ENCODE data around the gene RCCD1.
"Not testable (repeated sequence)": the region's sequence is repeated elsewhere in the genome, so short reads cannot be mapped to it uniquely, and the experiment has no call there.

RCCD1 gene, protein sequence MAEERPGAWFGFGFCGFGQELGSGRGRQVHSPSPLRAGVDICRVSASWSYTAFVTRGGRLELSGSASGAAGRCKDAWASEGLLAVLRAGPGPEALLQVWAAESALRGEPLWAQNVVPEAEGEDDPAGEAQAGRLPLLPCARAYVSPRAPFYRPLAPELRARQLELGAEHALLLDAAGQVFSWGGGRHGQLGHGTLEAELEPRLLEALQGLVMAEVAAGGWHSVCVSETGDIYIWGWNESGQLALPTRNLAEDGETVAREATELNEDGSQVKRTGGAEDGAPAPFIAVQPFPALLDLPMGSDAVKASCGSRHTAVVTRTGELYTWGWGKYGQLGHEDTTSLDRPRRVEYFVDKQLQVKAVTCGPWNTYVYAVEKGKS

DNA sequence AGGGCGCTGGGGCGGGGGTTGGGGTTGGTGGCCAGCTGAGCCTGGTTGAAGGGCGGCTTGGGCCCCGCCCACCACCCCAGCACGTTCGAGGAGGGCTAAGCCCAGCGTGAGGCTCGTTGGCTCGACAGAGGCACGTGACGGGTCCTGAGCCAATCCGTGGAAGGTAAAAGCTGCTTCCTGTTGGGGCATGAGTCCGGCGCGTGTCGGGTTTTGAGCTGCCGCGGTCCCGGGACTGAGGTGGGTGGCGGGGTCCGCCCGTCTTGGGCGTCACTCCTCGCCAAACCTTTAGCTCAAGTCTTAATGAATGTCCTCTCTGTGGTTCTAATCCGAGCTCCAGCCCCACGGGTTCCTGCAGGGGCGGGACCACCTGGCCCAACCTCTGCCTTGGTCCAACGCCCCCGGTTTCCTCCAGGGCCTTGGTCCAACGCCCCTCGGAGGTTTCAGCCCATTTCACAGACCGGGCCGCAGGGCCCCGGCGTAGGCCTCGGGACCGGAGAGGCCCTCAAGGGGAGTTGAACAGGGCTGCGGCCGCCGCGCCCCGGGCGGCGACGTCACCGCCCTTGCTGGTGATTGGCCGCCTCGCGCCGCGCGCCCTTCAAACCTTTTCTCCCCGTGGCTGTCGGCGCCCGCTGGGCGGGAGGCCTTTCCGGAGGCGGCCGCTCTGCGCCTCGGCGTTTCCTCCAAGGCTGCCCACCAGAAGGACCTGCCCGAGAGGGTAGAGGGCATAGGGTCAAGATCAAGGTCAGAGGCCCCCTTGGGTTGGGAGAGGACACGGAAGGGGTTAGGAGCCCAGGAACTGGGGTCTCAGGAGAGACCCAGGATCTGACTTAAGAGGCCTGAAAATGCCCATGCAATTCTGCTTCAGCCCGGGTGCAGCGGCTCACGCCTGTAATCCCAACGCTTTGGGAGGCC is at the start of gene RCCD1:
TSS of gene RCCD1 (plus strand) at position 173 of the 912 bp plus-strand sequence. CDS start 1,851 bp downstream, outside the sequence.
- DNase-seq (ENCODE audit: low spot score) = peak; percentile 97

DNA sequence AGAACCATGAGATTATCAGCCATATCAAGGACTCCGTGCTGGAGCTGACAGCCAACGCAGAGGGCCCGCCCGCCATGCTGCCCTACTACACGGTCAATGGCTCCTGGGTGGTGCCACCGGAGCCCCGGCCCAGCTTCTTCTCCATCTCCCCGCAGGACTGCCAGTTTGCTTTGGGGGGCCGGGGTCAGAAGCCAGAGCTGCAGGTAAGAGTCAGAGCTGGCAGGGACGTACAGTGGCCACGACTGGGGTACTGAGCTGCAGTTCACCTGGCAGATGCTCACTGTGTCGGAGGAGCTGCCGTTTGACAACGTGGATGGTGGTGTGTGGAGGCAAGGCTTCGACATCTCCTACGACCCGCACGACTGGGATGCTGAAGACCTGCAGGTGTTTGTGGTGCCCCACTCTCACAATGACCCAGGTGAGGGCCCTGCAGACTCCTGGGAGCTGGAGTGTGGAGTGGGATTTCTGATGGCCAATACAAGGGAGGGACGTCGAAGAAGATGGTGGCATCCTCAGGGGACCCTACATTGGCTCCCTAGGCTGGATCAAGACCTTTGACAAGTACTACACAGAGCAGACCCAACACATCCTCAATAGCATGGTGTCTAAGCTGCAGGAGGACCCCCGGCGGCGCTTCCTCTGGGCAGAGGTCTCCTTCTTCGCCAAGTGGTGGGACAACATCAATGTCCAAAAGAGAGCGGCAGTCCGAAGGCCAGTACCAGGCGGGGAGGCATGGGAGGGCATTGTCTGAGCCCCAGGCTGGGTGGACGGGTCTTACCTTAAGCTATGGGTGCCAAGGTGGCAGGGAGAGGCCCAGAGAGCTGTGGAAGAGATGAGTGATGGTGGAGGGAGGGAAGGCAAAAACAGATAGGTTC is 49.1 kb upstream of the RCCD1 start:
- DNase-seq (ENCODE audit: low spot score) = no peak

DNA sequence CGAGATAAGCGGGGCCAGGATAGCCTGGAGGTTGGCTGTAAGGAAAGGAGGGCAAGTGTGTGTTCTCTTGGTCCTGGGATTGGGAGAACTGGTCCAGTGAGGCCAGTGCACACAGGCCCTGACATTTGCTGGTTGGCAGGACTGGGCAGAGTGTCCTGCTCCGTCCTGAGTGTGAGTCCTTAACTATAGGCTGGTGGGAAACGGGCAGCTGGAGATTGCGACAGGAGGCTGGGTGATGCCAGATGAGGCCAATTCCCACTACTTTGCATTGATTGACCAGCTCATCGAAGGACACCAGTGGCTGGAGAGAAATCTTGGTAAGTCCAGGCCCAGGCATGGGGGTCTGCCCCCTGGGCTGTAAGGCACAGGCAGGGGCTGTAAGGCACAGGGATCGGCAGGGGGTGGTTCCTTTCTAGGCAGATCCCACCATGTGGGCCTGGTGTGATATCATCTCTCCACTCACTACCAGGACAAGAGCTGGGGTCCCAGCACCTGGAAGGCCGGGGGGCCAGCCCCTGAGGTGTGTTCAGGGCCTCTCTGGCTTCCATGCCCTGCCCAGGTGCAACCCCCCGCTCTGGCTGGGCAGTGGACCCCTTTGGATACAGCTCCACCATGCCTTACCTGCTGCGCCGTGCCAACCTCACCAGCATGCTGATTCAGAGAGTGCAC is 48.4 kb upstream of the RCCD1 start:
- no peak for DNase-seq (ENCODE audit: low spot score)

DNA sequence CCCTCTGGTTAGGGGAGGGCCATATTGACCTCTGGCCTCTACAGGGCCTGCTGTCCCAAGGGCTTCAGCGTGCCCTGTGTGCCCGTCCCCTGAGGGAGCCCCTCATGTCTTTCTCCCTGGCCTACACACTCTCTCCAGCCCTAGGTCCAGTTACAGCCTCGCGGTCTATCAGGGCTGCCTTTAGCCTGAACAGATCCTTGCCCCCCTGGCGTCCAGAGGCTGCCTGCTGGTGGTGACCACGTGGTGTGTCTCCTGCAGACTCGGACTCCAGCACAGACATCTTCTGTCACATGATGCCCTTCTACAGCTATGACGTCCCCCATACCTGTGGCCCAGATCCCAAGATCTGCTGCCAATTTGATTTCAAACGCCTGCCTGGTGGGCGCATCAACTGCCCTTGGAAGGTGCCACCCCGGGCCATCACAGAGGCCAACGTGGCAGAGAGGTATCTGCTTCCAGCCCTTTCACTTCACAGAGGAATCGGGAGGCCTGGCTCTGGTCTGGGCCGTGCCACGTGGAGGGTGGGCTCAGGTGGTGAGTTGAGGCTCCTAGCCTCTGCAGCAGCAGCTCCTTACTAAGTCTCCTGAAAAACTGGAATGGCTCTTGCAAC is 47.5 kb upstream of the RCCD1 start:
- DNase-seq (ENCODE audit: low spot score) = no peak

DNA sequence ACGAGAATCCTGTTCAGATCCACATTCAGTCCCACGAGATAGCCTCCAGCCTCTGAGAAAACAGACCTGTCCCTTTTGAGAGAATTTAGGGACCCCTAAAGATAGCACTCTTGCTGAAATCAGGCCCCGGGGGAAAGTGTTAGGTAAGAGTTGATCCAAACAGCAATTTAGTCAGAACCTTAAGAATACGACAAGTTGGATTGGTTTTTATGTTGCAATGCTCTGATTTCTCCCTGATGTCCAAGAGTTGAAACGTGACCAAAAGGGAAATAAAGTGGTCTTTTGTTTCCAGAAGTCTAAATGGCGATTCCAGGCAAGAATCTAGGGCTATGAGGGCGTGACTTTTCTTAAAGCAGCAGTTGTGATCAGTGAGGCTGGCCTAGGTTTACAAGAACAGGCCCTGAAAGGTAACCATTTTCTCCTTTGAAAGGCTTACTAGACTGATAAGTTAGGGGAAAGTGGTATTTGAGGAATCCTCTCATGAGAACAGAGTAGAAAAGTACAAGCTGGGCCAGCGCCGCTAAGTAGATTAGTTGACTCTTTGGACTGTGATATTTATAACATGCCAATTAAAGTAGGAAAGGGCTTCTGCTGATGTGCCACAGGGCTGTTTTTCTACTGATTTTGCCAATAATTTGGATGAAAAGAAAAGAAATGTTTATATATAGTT is 46.7 kb upstream of the RCCD1 start:
- no peak for DNase-seq (ENCODE audit: low spot score)

DNA sequence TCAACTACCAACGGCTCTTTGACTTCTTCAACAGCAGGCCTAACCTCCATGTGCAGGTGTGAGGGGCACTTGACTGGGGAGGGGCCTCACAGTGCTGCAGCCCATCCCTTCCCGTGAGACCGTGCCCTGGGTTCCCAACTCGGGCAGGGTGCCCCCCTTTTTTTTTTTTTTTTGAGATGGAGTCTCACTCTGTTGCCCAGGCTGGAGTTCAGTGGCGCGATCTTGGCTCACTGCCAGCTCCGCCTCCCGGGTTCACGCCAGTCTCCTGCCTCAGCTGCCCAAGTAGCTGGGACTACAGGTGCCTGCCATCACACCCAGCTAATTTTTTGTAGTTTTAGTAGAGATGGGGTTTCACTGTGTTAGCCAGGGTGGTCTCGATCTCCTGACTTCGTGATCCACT is 45.2 kb upstream of the RCCD1 start:
- not testable (repeated sequence) for DNase-seq (ENCODE audit: low spot score)

DNA sequence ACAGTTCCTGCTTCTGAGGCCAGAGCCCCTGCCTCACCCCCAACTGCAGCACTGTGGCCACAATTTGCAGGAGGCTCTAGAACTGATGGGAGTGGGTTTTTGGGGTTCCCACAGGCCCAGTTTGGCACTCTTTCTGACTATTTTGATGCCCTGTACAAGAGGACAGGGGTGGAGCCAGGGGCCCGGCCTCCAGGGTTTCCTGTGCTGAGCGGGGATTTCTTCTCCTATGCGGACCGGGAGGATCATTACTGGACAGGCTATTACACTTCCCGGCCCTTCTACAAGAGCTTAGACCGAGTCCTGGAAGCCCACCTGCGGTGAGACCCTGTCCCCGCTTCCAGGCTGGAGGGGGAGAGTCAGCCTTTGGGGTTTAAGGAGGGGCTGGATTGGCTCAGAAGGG is 44.7 kb upstream of the RCCD1 start:
- DNase-seq (ENCODE audit: low spot score) = no peak

DNA sequence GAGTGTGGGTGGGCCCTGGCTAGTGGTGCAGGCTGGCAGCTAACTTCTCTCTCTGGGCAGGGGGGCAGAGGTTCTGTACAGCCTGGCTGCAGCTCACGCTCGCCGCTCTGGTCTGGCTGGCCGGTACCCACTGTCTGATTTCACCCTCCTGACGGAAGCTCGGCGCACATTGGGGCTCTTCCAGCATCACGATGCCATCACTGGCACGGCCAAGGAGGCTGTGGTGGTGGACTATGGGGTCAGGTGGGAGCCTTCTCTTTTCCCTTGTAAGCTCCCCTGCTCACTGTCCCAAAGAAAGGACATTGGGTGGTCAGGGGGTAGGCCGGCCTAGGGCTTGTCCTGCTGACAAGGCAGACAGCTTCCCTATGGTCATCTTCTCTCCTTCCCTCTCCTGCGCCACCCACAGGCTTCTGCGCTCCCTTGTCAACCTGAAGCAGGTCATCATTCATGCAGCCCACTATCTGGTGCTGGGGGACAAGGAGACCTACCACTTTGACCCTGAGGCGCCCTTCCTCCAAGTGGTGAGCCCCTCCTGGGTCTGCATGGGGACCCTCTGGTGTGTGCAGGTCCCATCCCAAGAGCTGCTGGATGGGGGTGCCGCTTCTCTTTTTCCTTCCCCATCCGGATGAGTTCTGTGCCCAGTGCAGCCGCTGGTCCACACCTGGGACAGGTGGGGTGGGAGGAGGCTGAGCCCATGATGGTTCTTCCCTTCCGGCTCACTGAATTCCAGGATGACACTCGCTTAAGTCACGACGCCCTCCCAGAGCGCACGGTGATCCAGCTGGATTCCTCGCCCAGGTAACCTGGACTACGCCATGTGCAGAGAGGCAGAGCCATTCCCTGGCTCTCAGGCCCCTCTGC is 44.0 kb upstream of the RCCD1 start:
- DNase-seq (ENCODE audit: low spot score) = no peak

DNA sequence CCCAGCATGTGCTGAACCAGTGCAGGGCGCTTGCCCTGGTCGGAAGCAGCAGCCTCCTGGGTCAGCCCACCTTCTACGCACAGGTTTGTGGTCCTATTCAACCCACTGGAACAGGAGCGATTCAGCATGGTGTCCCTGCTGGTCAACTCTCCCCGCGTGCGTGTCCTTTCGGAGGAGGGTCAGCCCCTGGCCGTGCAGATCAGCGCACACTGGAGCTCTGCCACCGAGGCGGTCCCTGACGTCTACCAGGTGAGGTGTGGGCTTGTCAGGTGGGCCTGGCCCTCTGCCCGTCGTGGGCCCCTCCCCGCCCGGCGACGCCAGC is 43.4 kb upstream of the RCCD1 start:
- no peak for DNase-seq (ENCODE audit: low spot score)

DNA sequence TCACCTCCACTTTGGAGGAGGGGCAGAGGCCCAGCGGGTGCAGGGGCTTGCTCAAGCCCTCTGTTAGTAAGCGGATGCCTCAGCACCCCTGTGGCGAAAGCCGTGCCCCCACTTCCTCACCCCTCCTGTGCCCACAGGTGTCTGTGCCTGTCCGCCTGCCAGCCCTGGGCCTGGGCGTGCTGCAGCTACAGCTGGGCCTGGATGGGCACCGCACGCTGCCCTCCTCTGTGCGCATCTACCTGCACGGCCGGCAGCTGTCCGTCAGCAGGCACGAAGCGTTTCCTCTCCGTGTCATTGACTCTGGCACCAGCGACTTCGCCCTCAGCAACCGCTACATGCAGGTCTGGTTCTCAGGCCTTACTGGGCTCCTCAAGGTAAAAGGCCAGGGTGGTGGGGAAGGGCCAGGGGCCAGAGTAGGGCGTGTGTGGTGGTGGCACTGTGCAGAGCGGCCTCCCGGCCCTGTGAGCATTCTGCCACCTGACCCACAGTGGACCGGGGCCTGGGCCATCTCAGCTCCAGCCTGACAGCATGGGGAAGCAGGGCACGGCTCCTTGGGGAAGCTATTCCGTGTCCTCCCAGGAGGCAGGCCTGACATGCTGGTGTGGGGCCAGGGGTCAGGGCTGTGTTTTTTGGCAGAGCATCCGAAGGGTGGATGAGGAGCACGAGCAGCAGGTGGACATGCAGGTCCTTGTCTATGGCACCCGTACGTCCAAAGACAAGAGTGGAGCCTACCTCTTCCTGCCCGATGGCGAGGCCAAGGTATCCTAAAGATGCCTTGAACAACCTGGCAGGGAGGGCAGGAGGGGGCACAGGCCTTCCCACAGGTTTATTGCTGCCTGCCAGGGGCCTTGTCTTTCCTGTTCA is 42.5 kb upstream of the RCCD1 start:
- no peak for DNase-seq (ENCODE audit: low spot score)

DNA sequence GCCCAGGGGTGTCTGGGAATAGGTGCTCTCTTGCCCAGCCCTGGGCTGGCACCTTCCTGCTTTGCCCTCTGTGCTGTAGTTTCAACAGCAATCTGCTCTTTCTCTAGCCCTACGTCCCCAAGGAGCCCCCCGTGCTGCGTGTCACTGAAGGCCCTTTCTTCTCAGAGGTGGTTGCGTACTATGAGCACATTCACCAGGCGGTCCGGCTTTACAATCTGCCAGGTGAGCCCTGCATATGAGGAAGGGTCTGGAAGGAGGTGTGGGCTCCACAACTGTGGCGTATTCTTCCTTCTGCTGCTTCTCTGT is 42.0 kb upstream of the RCCD1 start:
- no peak for DNase-seq (ENCODE audit: low spot score)

DNA sequence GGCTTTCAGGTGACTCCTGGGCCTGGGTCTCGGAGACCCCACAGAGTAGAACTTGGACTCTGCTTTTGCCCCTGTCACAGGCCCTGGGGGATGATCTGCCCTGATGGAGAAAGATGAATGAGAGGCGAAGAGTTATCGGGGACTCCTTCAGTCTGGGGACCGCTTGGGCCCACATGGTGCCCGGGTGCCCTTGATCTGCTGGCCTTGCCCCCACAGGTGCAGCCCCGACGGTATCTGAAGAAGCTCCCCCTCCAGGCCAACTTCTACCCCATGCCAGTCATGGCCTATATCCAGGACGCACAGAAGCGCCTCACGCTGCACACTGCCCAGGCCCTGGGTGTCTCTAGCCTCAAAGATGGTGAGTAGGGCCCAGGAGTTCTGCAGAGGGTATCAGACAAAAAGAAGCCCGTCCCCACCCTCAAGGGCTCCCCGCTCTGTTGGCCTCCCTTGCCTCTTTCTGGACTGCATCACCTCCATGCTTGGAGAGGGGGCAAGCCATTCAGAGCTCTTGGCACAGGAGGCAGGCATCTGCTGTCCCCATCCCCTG is 41.2 kb upstream of the RCCD1 start:
- no peak for DNase-seq (ENCODE audit: low spot score)

DNA sequence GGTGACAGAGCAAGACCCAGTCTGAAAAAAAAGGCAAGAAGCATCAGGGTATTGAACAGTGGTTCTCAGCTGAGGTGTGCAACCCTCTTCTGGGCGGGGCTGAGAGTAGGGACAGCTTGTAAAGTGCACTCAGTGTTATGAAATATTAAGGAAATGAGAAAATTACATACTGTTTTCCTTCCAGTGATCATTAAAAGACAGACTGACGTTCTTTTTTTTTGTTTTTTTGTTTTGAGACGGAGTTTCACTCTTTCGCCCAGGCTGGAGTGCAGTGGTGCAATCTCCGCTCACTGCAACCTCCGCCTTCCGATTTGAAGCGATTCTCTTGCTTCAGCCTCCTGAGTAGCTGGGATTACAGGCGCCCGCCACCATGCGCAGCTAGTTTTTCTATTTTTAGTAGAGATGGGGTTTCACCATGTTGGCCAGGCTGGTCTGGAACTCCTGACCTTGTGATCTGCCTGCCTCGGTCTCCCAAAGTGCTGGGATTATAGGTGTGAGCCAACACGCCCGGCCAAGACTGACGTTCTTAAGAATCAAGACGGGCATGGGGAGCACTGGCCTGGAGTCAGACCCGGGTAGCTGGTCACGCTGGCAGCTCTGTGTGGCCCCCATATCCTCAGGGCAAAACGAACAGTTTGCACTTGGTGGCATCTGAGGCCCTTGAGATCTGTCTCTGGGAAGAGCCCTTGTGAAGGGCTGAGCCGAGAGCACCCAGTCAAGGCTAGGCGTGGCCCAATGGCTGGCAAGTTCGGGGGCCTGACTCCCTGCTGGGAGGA is 40.2 kb upstream of the RCCD1 start:
- no peak for DNase-seq (ENCODE audit: low spot score)

DNA sequence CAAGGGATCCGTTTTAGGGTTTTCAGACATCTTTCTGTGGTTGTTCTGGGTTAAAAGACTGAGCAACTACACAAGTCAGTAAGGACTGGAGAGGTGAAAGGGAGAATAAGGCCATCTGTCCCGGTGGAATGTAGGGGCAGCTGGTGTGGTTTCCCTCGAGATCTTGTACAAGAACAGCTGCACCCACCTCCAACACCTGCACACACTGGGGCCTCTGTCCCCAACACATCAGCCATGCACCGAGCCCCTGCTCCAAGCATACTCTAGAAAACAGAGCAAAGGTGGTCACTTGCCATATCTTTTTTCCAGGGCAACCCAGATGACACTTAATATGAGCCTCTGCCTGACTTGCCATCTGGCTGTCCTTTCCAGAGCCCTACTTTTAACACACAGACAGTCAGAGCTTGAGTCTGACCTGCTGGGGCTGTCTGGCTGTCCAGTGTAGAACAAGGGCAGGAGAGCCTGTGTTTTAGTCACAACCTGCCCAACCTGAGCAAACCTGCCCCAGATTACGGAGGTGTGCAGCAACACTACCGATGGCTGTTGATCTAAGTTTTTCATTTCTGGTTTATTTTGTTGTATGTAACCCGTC is 39.4 kb upstream of the RCCD1 start:
- DNase-seq (ENCODE audit: low spot score) = no peak

DNA sequence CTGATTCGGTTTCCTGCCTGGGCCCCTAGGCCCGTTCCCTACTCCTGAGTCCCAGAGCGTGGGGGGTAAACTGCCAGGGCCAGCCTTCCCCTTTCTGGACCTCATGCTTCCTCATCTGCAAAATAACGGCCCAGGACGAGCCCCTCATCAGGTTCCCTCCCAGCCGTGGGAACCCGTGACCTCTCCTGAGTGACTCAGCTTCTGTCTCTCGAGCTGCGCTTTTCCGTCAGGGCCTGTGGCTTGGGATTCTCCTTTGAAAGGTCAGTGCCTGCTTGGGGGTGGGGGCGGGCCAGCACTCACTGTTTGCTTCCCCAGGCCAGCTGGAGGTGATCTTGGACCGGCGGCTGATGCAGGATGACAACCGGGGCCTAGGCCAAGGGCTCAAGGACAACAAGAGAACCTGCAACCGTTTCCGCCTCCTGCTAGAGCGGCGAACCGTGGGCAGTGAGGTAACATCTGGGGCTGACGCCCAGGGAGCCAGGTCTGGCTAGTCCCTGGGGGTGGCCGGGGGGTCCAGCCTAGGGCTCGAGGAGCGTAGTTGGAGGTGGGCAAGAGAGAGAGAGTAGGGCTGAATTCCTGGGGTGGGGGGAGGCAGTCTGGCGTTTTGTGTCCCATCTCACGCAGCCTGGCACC is 38.8 kb upstream of the RCCD1 start:
- no peak for DNase-seq (ENCODE audit: low spot score)

DNA sequence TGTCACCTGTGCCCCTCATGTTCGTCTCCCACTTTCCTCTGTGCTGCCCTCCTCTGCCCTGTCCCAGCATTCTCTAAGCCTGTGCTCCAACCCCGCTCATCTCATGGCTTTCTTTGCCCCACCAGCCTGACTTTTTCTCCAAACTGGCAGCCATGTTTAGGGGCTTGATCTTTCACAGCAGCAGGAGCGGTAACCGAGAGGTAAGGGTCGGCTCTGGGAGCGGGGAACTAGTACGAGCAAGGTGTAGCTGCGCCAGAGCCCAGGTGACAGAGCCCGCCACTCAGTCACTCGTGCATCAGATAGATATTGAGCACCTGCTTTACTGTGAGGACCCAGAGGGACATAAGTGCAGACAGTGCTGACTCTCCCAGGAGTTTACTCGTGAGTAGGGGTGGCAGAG is 38.2 kb upstream of the RCCD1 start:
- no peak for DNase-seq (ENCODE audit: low spot score)

DNA sequence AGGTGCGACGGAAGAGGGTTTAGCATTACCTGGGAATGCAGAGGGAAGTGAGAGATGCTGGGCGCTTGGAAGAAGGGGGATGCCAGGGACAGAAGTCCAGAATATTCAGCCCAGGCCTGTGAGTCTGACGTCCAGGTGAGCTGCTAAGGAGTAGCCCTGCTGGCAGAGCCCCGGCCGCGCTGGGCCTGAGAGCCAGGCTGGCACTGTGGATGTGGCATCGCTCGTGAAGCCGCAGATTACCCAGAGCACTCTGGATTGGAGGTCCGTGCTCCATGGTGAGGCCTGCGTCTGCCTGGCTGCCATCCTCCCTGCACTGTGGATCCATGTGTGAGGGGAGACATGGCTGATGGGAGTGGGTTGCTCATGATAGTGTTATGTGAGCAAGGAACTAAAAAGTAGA is 37.1 kb upstream of the RCCD1 start:
- no peak for DNase-seq (ENCODE audit: low spot score)
